Stimulated activated CD8-positive, alpha-beta memory T cell treated with anti-CD3 and anti-CD28 coated beads, Interleukin-4, amount 100 ng/mL, for 1 hour (primary cell): Measurements from ENCODE around the gene ZSCAN5B.

Experiments used
- DNase-seq, 2 donors: peaks; one replicate each; pipeline ENCODE4 v3.0.0-alpha.2; 2020; ENCODE audit warnings: low read depth in 2 of 2, low spot score in 1 of 2

ZSCAN5B gene

GRCh38 chr19:56146904-56147303 lies 50.7 kb downstream of the ZSCAN5B start:
- no peak for DNase-seq

GRCh38 chr19:56145698-56146097 lies 51.9 kb downstream of the ZSCAN5B start:
- no peak for DNase-seq

GRCh38 chr19:56144831-56145230 lies 52.8 kb downstream of the ZSCAN5B start:
- DNase-seq, result no peak

- DNase-seq, result no peak
These were observed 53.2 kb downstream of the ZSCAN5B start for GRCh38 chr19:56144376-56144775.

GRCh38 chr19:56142897-56143434 lies 54.6 kb downstream of the ZSCAN5B start:
- DNase-seq, result no peak

- DNase-seq, result no peak
These were observed 55.3 kb downstream of the ZSCAN5B start for GRCh38 chr19:56142087-56142787.

- no peak for DNase-seq
These were observed 56.1 kb downstream of the ZSCAN5B start for GRCh38 chr19:56141417-56141993.

- peak; percentile 96 to 98 for DNase-seq
These were observed 56.8 kb downstream of the ZSCAN5B start, which contains the start of gene ZNF444 for GRCh38 chr19:56140583-56141416. ZNF444 (plus strand) TSS chr19:56141287; CDS start chr19:56146912, 5,625 bp downstream.

GRCh38 chr19:56139847-56140582 lies 57.6 kb downstream of the ZSCAN5B start:
- no peak for DNase-seq
